Measurements from ENCODE around the gene DIPK1A. TPM values are rescaled to one million over a fixed set of nuclear protein-coding genes. Genes with fewer than 3 reads are reported as not detected.

DIPK1A gene
- total RNA-seq, 1 donor from 2014 or later: 5.6 TPM

DNA sequence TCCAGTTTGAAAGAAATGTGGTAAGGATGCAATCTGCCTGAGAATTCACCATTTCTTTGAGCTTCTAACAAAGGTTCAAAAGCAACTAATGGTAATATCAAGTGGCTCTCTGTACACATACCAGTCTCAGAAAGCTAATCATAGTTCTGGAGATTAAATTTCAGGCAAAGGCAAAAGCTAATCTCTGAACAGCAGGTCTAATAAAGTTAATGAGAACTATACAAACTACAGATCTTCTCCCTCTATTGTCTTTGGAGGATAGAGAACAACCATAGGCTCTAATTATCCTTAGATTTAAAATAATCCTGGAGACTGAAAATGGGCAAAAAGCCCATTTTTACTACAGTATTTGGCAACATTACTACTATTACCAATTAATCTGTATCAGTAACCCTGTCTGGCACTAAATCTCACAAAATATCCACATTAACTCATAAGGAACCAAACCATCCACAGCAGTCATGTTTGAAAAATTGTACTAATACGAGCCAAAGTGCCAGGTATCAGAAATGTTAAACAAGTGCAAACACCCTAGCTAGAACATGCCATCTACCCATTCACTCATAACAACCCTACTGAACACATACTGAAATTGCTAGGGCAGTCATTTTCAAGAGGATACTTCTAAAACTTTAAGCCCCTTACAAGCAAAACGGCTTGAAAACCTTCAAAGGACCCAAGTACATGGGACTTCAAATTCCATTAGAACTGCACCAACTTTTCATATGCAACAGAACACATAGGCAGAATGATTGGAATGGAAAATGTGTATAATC lies 4.8 kb downstream of the DIPK1A start:
- Histone ChIP-seq H3K36me3 (no peaks in the 10 kb centered on the region), H3K4me3 (no peak overlapping the region), H3K4me1 (peaks cover 11% of the 10 kb centered on the region), H3K27ac (no peak overlapping the region), H3K27me3 (ENCODE audit: low read depth) (no peaks in the 10 kb centered on the region), H3K9me3 (no peaks in the 10 kb centered on the region)
- DNase-seq (no peak), ATAC-seq (no peak)
- TF ChIP-seq, protein P1, sequence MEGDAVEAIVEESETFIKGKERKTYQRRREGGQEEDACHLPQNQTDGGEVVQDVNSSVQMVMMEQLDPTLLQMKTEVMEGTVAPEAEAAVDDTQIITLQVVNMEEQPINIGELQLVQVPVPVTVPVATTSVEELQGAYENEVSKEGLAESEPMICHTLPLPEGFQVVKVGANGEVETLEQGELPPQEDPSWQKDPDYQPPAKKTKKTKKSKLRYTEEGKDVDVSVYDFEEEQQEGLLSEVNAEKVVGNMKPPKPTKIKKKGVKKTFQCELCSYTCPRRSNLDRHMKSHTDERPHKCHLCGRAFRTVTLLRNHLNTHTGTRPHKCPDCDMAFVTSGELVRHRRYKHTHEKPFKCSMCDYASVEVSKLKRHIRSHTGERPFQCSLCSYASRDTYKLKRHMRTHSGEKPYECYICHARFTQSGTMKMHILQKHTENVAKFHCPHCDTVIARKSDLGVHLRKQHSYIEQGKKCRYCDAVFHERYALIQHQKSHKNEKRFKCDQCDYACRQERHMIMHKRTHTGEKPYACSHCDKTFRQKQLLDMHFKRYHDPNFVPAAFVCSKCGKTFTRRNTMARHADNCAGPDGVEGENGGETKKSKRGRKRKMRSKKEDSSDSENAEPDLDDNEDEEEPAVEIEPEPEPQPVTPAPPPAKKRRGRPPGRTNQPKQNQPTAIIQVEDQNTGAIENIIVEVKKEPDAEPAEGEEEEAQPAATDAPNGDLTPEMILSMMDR (IDR thresholded peaks at IDR 0.05): no peak
- intact Hi-C loops (cut with DNase I): no loop called here

DNA sequence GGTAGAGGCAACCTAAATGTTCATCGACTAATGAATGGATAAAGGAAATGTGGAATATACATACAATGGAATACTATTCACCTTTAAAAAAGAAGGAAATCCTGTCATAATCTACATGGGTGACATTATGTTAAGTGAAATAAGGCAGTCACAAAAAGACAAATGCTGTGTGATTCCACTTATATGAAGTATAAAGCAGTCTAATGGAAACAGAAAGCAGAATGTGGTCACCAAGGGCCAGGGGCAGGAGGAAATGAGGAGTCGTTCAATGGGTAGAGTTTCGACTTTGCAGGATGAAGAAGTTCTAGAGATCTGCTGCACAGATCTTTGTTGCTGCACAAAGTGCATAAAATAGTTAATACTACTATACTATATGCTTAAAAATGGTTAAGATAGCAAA lies 7.8 kb downstream of the DIPK1A start:
- TF ChIP-seq, protein P1 (IDR thresholded peaks at IDR 0.05): no peak
- H3K4me3 ChIP-seq: no peak overlapping the region
- H3K27ac ChIP-seq: no peak overlapping the region
- no peak for DNase-seq
- H3K9me3 ChIP-seq: no peaks in the 10 kb centered on the region
- intact Hi-C loops (cut with DNase I): no loop called here
- ATAC-seq: peak; percentile 46 to 68
- no peaks in the 10 kb centered on the region for H3K36me3 ChIP-seq
- peaks cover 11% of the 10 kb centered on the region for H3K4me1 ChIP-seq
- H3K27me3 ChIP-seq (ENCODE audit: low read depth): no peaks in the 10 kb centered on the region

DNA sequence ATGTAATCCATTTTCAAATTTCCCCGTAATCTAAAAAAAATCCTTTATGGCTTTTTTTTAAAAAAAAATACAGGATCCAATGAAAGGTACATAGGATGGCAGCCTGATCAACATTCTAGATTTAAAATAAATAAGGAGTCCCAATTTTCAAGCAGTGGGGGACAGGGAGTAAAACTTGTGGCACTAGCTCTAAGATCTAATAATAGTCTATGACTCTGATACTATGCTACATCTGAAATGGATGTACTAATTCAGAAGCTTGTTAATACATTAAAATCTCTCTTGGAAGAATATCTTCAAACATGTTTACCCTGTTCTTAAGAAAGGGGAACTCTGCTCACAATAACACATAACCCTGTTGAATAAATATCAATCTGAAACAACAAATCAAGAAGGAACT lies 8.5 kb downstream of the DIPK1A start:
- intact Hi-C loops (cut with DNase I): no loop called here
- Histone ChIP-seq H3K36me3 (no peaks in the 10 kb centered on the region), H3K27me3 (ENCODE audit: low read depth) (no peaks in the 10 kb centered on the region), H3K4me1 (peaks cover 11% of the 10 kb centered on the region), H3K9me3 (no peaks in the 10 kb centered on the region), H3K27ac (no peak overlapping the region), H3K4me3 (no peak overlapping the region)
- TF ChIP-seq, protein P1 (IDR thresholded peaks at IDR 0.05): no peak
- ATAC-seq (no peak), DNase-seq (no peak)

DNA sequence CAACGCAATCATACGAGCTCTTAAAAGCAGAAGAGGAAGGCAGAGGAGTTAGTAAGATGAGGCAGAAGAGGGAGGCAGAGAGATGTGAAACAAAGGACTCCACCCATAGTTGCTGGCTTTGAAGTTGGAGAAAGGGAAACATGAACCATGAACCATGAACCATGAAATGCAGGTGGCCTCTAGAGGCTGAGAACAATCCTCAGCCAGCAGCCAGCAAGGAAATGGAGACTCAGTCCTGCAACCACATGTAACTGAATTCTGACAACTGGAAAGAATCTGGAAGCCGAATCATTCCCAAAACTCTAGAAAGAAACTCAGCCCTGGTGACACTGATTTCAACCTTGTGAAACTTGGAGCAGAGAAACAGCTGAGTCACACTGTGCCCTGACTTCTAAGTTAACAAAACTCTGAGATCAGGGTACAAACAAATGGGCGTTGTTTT lies 10.1 kb downstream of the DIPK1A start:
- no peaks in the 10 kb centered on the region for H3K36me3 ChIP-seq
- H3K4me1 ChIP-seq: peaks cover 11% of the 10 kb centered on the region
- ATAC-seq (peak; percentile 41 to 61), DNase-seq (no peak)
- no peak overlapping the region for H3K4me3 ChIP-seq
- H3K27me3 ChIP-seq (ENCODE audit: low read depth): no peaks in the 10 kb centered on the region
- H3K27ac ChIP-seq: no peak overlapping the region
- TF ChIP-seq, protein P1 (IDR thresholded peaks at IDR 0.05): no peak
- intact Hi-C loops (cut with DNase I): no loop called here
- no peaks in the 10 kb centered on the region for H3K9me3 ChIP-seq

DNA sequence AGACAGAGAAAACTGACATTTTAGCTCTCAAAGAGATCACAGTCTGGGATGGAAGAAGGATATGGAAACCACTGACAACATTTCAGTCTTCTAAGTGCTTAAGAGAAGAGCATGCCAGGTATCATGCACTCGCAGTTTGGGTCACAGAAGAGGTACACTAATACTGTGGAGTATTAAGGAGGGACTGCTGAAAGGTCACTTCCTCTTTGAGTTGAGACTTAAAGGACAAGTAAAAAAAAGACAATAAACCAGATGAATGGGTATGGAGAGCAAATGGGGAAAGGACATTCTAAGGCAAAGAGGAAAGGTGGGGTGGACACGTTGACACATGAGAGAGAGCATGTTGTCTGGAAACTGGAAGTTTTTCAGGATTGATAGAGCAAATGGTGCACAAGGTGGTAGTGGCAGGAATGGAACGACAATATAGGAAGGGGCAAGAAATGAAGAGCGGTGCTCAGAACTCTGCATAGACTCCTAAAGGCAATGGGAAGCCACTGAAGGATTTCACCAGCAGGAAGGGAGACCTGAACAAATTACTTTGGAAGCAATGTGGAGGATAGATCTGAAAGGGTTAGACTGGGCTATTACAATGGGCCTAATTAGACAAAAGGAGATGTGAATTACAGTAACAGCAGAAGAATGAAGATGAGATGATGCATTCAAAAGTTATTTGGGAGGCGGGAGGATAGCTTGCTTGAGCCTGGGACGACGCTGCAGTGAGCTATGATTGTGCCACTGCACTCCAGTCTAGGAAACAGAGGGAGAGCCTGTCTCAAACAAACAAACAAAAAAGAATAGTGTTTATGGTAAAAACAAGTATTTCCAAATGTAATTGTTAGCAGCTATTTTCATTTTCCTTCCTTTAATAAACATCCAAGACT lies 11.1 kb downstream of the DIPK1A start:
- H3K4me1 ChIP-seq: peaks cover 15% of the 10 kb centered on the region
- no peak for DNase-seq
- ATAC-seq: no peak
- intact Hi-C loops (cut with DNase I): no loop called here
- no peak overlapping the region for H3K27ac ChIP-seq
- H3K36me3 ChIP-seq: no peaks in the 10 kb centered on the region
- H3K4me3 ChIP-seq: no peak overlapping the region
- H3K27me3 ChIP-seq (ENCODE audit: low read depth): no peaks in the 10 kb centered on the region
- H3K9me3 ChIP-seq: no peaks in the 10 kb centered on the region
- TF ChIP-seq, protein P1 (IDR thresholded peaks at IDR 0.05): no peak

Measured in lower lobe of right lung (tissue), 2 donors.